K562 treated with DMSO at 1 percent for 4 hours (cell line): Measurements from ENCODE around the gene NMUR1. TPM values are rescaled to one million over a fixed set of nuclear protein-coding genes. Genes with fewer than 3 reads are reported as not detected.

ENCODE experiments used
- total RNA-seq: library from RNA; unstranded; fragments of 300-600 nt; gene quantifications from 2 replicates; pipeline ENCODE4 v1.2.3, GENCODE V29; 2022; ENCODE audit not compliant: insufficient read depth

NMUR1 gene
- total RNA-seq = 0.46 and 0.61 TPM in 2 replicates

DNA sequence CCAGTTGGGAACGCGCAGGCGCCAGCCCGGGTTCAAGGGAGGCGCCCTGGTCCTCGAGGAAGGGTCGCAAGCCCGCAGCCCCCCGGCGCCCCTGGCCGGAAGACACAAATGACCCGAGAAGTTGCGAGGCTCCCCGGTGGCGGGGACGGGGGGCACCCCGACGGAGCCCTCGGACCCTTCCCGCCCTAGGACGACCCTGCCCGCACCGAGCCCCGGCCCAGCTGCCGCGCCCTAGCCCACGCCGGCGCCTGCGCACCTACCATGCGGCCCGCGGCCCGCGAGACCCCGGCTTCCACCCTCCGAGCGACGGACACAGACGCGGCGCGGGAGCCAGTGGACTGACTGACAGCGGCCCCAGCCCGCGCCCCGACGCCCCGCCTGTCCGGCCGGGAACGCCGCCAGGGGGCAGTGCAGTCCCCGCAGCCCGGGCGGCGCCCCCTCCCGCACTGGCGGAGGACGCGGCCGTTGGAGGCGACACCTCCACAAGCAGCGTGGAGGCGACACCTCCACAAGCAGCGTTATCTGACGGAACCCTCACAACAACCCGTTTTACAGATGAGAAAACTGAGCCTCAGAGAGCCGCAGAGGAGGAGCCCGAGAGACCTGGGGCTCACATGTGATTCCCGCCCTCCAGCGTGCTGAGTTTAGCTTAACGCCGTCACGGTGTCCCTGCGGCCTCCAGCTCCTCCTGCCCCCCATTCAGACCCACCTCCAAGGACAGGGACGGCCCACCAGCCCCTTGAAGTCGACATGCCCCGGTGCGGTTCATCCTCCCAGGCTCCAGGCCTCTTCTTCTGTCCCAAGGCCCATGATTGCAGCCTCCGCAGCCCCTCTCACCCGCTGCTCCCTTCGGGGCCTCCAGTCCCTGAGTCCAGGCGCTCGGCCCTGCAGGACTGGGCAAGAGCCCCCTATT lies at the start of gene NMUR1:
Gene NMUR1 (minus strand): TSS at position 347 of the 913 bp plus-strand sequence. CDS start 84 bp downstream, at position 263.

Other genes with a start within 250 kb of the NMUR1 start
- not detected in 2 replicates for gene B3GNT7, start 134.7 kb downstream of the NMUR1 start, total RNA-seq
- gene NCL, start 66.0 kb downstream of the NMUR1 start, total RNA-seq = 134 TPM in 2 replicates
- gene TEX44, start 62.4 kb upstream of the NMUR1 start, total RNA-seq = not detected in 2 replicates
- 539 and 570 TPM in 2 replicates for gene PTMA, start 178.1 kb upstream of the NMUR1 start, total RNA-seq